ENCODE results near the gene TRHDE. TPM values are rescaled to one million over a fixed set of nuclear protein-coding genes. Genes with fewer than 3 reads are reported as not detected.

TRHDE gene
- total and polyA plus RNA-seq, 9 of the 15 experiments (the other 6 are each of a cell fraction or from before 2014, with no cell fraction given) = 0.03 to 0.29 (median 0.09) TPM

GRCh38 chr12:72522411-72522810, 250.2 kb downstream of the TRHDE start:
- no peaks in the 10 kb centered on the region for H3K79me2 ChIP-seq (ENCODE audit: control insufficient read depth, insufficient read depth, low read length)
- DNase-seq (ENCODE audit: extremely low read depth in 1 of 4, low spot score in 3 of 4) = no peak
- H3K4me2 ChIP-seq (ENCODE audit: insufficient read depth, low read length) = no peak overlapping the region
- no peak overlapping the region for H3K4me3 ChIP-seq
- in situ Hi-C loops (cut with MboI) = no loop called here
- H2AFZ ChIP-seq (ENCODE audit: low read depth, low read length) = no peak overlapping the region
- no peaks in the 10 kb centered on the region for H3K9me3 ChIP-seq (replicated peaks; ENCODE audit: control insufficient read depth, insufficient read depth, low read depth, low read length)
- POLR2A ChIA-PET = no interaction called here
- H4K20me1 ChIP-seq (replicated peaks; ENCODE audit: control insufficient read depth, insufficient read depth, low read length) = no peaks in the 10 kb centered on the region
- FAIRE-seq = no peak
- BruUV-seq (replicated peaks) = no TSS peak
- no peak overlapping the region for H3K27ac ChIP-seq (ENCODE audit: extremely low read depth, low read depth, low read length)
- CTCF ChIA-PET (ENCODE audit: low intra/inter-chr PET ratio) = no interaction called here
- no peak overlapping the region for H3K9ac ChIP-seq (ENCODE audit: insufficient read depth in 1 of 2, low read depth in 2 of 2, low read length in 2 of 2)
- TF ChIP-seq HDAC8 (tag; IDR thresholded peaks at IDR 0.05) = no peak
- no peak for TF ChIP-seq RBM14 (IDR thresholded peaks at IDR 0.05; ENCODE audit: borderline replicate concordance, insufficient read depth, low read depth, low read length)
- no peak for TF ChIP-seq ZNF280B (CRISPR knock-in tag; IDR thresholded peaks at IDR 0.05)
- TF ChIP-seq KAT7 (CRISPR knock-in tag; IDR thresholded peaks at IDR 0.05; ENCODE audit: borderline replicate concordance) = no peak
- no peak for TF ChIP-seq SMARCA4 (IDR thresholded peaks at IDR 0.05)
- no peak for TF ChIP-seq CBX1 (IDR thresholded peaks at IDR 0.05; ENCODE audit: low read depth)
- no peak for TF ChIP-seq ZNF586 (CRISPR knock-in tag; conservative IDR thresholded peaks at IDR 0.05)
- no peak for TF ChIP-seq ELF2 (CRISPR knock-in tag; IDR thresholded peaks at IDR 0.05)
- no peaks in the 10 kb centered on the region for H3K9me1 ChIP-seq (ENCODE audit: control insufficient read depth, insufficient read depth, low read length)
- H3K27me3 ChIP-seq (ENCODE audit: control insufficient read depth in 2 of 2, insufficient read depth in 2 of 2, low read length in 2 of 2) = no peaks in the 10 kb centered on the region
- H3K36me3 ChIP-seq (ENCODE audit: control insufficient read depth, insufficient read depth, low read length) = no peaks in the 10 kb centered on the region
- no peak for ATAC-seq
- intact Hi-C loops (cut with micrococcal nuclease) = no loop called here
- WGBS (ENCODE audit: insufficient coverage, low coverage, missing lambda C conversion rate) = 6% methylated on average over 1 of the region's 1 CpG
- no peaks in the 10 kb centered on the region for H3K4me1 ChIP-seq (replicated peaks in 1 of 2; ENCODE audit: control insufficient read depth in 2 of 2, insufficient read depth in 2 of 2, low read length in 2 of 2)
